Stimulated activated CD4-positive, alpha-beta T cell treated with anti-CD3 and anti-CD28 coated beads, Interleukin-1b, Interleukin-23, amount 100 ng/mL, for 1 hour (primary cell): ENCODE data around the gene PSPH.
"Not testable (repeated sequence)": the region's sequence is repeated elsewhere in the genome, so short reads cannot be mapped to it uniquely, and the experiment has no call there.

ENCODE experiments used
- DNase-seq, 2 donors: peaks; one replicate each; pipeline ENCODE4 v3.0.0-alpha.2; 2020; ENCODE audit warnings: low read depth in 2 of 2

Gene PSPH

DNA sequence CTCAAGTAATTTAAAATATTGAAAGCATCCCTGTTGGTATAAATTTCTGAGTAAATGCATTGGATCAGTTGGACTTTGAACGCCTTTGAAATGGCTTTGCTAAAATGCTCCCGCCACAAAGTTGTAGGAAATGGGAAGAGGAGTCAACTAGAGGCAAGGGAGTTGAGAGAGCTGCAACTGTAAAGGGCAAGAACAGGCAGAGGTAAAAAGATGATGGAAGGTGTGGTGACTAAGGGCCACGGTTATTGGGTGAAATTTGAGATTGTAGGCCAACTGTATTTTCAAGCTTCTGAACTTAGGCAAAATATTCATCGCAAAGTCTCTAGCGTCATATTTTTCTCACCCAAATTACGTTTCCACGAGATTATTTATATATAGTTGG lies 12.2 kb upstream of the PSPH start:
- no peak for DNase-seq

DNA sequence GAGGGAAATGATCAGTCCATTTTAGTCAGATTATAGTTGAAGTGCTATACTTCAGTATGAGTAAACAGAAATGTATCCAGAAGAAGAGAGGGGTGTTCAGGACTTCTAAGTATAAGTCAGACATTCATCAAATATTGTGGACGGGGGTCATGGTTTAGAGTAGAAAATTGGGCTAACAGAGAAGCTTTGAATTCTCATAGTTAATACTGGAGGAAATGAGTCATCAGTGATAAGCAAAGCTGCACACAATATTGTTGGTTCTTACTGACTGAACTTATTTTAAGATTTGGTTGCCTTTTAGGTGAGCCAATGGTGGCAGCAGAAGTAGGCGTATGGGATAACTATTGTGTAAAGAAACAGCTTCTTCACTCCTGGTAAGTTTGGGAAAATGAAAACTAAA lies 11.1 kb upstream of the PSPH start:
- no peak for DNase-seq

DNA sequence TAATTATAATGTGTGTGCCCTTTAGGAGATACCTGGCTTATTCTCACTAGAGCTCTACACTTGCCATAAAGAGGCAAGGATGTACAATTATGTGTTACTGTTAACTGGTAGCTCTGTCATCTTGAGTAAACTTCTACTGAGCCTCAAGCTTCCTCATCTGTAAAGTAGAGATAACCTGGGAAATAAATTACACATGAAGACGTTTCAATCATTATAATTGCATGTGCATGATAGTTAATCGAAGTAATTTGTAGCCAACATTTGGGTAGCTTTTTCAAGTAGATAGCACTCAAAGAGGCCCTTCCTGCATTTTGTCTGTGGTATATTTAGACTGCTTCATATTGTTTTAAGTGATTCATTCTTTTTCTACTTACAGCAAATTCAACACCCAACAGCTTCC lies 2.7 kb upstream of the PSPH start:
- DNase-seq, result no peak

DNA sequence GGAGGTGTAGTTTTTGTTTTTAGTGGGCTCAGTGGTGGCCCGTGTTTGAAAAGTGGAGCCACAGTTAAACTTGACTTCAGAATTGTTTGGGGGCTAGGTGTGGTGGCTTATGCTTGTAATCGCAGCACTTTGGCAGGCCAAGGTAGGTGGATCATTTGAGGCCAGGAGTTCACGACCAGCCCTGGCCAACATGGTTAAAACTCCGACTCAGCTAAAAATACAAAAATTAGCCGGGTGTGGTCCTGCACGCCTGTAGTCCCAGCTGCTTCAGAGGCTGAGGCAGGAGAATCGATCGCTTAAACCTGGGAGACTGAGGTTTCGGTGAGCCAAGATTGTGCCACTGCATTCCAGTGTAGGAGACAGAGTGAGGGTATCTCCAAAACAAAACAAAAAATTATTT lies 2.1 kb upstream of the PSPH start:
- DNase-seq, result no peak

DNA sequence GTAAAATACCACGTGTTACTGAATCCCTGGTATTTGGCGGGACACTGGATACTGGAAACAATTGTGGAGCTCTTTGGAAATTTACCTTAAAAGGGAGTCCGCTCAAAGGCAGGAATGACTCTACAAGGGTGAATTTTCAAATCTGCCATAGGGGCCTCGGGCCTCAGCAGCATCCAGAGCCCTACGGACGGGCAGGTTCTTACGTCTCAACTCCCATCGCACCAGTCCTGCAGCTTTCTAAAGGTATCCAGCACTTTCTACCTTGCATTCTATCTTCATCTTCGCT lies 248 bp downstream of the PSPH start:
- DNase-seq, result no peak

DNA sequence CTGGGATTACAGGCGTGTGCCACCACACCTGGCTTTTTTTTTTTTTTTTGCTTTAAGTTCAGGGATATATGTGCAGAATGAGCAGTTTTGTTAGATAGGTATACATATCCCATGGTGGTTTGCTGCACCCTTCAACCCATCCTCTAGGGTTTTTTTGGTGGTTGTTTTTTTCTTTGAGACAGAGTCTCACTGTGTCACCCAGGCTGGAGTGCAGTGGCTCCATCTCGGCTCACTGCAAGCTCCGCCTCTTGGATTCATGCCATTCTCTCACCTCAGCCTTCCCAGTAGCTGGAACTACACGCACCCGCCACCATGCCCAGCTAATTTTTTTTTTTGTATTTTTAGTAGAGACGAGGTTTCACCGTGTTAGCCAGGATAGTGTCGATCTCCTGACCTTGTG lies 2.5 kb downstream of the PSPH start:
- not testable (repeated sequence) for DNase-seq

DNA sequence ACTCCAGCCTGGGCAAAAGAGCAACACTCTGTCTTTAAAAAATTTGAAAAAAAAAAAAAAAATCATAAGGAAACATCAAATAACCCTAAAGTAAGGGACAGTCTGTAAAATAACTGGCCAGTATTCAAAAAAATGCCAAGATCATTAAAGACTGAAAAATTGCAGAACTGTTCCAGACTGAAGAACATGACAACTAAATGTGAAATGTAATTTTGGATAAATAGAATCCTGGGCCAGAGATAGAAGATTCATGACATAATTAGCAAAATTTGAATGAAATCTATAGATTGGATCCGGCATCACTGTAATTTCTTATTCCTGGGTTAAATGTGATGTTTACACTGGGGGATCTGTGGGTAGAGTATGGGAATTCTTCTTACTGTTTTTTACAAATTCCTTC lies 3.0 kb downstream of the PSPH start:
- DNase-seq, result no peak

DNA sequence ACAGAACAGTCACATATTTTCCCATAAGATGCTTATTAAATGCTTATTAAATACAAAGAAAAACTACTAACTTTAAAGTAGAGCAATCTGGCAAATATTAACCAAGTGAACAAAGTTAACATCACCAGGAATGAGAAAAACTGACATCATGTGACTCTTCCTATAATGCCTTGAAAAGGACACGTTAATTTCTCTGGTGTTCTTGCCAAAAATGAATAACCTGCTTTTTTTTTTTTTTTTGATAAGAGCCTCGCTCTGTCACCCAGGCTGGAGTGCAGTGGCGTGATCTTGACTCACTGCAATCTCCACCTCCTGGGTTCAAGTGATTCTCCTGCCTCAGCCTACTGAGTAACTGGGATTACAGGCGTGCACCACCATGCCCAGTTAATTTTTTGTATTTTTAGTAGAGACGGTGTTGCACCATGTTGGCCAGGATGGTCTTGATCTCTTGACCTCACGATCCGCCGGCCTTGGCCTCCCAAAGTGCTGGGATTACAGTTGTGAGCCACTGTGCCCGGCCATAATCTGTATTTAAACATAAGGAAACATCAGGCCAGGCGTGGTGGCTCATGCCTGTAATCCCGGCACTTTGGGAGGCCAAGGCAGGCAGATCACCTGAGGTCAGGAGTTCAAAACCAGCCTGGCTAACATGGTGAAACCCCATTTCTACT lies 3.7 kb downstream of the PSPH start:
- not testable (repeated sequence) for DNase-seq

DNA sequence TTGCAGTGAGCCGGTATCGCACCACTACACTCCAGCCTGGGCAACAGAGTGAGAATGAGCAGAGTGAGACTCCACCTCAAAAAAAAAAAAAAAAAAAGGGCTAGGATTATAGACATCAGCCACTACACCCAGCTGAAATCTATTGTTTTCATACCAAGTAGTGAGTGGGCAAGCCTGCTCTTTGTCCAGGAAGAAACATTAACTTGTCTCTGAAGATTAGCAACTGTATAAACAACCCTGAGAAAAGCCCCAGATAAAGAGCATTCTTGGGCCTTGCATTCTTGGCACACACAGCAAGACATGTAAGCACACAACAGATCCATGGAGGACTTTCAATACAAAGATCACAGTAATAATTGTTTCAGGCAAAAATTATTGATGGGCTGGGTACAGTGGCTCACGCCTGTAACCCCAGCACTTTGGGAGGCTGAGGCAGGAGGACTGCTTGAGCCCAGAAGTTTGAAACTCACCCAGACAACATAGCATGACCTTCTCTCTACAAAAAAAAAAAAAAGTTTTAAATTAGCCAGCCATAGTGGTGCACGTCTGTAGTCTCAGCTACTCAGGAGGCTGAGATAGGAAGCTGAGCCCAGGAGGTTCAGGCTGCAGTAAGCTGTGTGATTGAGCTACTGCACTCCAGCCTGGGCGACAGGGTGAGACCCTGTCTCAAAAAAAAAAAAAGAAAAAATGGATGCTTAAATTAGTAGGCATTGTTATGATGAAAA lies 4.4 kb downstream of the PSPH start:
- DNase-seq, result no peak

DNA sequence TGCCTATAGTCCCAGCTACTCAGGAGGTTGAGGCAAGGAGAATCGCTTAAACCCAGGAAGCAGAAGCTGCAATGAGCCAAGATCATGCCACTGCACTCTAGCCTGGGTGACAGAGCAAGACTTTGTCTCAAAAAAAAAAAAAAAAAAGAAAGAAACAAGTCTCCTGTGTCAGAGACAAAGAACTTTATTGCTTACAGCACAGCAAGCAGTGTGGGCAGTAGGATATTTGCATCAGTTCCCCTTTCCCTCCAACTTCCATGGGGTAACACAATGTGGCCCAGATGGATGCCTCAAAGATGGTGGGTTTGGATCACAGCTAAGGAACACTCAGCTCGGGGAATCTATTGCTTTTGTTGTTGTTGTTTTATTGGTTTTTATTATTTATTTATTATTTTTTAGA lies 5.5 kb downstream of the PSPH start:
- DNase-seq, result not testable (repeated sequence)

DNA sequence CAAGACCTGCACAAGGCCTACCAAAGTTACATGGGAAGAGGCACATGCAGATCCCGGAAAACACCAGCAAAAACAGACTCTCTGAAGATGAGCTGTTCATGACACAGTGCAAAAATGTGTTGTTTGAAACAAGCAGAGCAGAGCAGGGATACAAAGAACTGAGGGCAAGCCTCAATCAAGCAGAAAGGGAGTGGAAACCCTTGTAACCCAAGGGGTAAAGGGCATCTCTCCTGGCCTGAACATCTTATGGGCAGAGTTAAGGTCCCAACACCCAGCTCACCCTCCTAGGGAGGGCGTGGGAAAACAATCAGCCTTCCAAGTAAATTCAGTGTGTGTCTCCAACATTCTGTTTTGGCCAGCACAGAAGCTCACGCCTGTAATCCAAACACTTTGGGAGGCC lies 10.5 kb downstream of the PSPH start:
- DNase-seq, result no peak

DNA sequence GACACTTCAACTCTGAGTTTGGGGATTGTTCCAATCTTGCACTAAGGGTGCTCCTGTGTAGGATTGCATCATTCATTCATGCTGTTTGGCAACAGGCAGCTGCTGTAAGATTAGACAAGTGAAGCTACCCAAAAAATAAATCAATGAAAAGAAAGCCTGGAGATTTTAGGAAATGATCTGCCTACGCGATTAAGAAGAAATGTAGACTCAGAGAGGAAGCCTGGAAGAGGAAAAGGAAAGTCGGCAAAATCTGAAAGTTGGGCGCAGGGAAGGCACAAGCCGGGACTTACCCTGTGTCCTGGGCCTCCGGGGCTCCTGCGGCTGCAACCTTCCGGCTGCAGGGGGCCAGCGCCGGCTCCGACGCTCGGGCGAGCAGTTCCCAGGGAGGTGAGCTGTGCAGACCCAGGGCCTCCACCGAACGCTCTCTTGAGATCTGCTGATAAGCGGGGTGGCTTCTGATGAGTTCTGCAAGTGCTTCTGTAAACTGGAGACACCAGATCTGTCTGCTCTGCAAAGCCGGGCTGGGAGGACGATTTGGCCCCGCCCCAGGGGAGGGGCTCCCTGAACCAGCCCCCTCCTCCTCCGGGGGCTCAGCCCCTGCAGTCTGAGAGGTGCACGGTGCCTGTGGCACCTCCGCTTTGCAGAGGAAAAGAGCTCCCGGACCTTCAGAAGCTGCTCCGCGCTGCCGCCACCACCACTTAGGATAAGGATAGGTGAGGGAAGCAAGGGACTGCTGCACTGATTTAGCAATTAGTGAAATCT lies 17.4 kb downstream of the PSPH start:
- DNase-seq, result peak; percentile 25 to 59

DNA sequence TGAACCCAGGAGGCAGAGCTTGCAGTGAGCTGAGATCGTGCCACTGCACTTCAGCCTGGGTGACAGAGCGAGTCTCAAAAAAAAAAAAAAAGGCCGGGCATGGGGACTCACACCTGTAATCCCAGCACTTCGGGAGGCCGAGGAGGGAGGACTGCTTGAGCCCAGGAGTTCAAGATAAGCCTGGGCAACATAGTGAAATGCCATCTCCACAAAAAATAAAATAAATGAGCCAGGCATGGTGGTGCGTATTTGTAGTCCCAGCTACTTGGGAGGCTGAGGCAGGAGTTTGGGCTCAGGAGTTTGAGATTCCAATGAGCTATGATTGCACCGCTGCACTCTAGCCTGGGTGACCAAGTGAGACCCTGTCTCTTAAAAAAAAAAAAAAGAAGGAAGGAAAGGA lies 18.7 kb downstream of the PSPH start:
- not testable (repeated sequence) for DNase-seq

DNA sequence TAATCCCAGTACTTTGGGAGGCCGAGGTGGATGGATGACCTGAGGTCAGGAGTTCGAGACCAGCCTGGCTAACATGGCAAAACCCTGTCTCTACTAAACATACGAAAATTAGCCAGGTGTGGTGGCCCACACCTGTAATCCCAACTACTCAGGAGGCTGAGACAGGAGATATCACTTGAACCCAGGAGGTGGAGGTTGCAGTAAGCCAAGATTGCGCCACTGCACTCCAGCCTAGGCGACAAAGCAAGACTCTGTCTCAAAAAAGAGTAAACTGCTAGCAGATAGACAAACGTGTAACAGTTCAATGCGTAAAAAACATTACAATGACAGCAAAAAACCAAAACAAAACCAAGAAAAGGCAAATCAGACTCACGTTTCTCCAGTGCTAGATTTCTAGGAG lies 19.7 kb downstream of the PSPH start:
- DNase-seq, result not testable (repeated sequence)

DNA sequence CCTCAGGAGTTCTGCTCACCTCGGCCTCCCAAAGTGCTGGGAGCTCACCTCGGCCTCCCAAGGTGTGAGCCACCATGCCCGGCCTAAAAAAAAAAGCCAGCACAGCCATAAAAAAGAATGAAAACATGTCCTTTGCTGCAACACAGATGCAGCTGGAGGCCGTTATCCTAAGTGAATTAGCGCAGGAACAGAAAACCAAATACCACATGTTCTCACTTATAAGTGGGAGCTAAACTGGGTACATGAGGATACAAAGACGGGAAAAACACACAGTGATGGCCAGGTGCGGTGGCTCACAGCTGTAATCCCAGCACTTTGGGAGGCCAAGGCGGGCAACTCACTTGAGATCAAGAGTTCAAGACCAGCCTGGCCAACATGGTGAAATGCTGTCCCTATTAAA lies 20.9 kb downstream of the PSPH start:
- no peak for DNase-seq

DNA sequence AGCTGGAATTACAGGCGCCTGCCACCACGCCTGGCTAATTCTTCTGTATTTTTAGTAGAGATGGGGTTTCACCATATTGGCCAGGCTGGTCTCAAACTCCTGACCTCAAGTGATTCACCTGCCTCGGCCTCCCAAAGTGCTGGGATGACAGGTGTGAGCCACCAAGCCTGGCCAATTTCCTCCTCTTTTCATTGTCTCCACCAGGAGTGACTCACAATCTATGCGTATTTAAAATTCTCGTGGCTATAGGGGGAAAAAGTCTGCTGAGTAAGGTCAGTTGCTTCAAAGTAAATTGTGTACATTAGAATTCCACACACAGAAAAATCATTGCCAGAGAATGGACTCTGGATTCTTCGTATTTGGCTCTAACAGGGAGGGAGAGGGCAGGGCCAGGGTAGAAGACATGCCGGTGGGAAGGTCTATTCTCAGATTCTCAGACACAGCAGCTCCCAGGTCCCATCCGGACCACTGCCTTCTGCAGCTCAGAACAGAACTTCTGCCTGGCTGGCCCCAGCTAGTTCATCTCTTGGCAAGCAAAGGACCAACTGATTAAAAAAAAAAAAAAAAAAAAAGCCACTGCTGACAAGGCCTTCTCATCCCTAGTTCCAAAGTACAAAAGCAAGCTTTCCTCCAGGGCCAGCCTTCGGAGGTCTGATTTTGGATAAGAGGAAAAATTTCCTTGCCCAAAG lies 22.2 kb downstream of the PSPH start:
- no peak for DNase-seq

DNA sequence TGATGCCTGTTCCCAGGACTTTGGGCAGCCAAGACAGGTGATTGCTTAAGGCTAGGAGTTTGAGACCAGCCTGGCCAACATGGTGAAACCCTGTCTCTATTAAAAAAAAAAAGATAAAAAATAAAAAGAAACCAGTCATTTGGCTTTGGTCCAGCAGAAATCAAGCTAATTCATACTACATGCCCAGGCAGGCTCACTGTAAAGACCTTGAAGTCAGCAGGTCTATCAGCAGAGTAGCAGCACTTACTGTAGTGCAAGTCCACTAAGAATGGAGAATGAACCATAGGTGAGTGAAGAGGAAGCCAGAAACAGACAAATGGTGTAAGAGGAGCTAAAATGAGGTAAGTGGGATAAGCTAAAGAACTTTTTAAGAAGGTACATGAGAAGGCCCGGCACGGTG lies 24.7 kb downstream of the PSPH start:
- DNase-seq, result no peak

DNA sequence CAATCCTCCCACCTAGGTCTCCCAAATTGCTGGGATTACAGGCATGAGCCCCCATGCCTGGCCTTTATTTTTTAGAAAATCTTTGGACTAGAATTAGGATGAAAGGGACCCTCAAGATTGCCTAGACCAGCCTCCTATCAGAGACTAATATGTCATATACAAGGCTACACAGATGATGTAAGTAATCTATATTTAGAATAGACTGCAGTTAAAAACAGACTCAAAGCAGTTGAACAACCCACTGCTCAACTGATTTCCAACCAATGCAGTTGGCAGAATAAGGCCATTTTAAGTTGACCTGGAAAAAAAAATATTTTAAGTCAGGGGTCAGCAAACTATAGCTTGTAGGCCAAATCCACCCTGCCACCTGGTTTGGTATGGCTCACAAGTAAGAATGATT lies 27.7 kb downstream of the PSPH start:
- no peak for DNase-seq

DNA sequence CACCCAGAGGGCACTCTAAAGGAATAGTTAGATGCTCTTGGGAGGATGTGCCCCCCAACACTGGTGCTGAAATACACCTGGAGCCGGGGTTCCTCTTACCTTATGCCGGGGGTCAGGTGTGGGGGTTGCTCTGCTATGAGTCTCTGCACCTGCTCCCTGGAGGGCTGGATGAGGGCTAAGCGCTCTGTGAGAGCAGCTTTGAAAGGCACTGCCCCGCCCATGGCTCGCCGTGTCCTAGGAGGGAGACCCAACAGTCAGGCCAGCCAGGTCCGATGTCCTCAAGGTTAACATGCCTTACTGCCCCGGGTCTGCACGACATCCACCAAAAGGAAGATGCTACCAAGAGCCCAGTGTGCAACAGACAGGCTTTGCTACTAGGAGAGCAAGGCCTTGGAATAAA lies 31.7 kb downstream of the PSPH start:
- DNase-seq, result no peak

DNA sequence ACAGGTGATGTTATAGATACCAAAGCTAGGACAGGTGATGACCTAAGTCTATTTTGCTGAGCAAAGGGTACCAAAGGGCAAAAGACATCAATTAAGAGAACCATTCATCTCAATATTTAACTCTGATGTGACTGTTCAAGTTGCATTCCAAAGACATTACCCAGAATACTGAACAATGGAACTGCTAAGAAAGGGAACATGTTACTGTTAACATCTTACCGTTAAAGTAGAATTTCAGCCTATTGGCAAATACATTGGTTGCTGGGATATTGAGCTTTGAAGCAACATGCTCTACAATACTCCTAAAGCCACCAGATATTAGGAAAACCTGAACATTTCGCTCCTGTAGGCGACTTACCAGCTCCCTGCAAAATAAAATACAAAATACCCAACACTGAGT lies 34.2 kb downstream of the PSPH start:
- DNase-seq, result not testable (repeated sequence)

DNA sequence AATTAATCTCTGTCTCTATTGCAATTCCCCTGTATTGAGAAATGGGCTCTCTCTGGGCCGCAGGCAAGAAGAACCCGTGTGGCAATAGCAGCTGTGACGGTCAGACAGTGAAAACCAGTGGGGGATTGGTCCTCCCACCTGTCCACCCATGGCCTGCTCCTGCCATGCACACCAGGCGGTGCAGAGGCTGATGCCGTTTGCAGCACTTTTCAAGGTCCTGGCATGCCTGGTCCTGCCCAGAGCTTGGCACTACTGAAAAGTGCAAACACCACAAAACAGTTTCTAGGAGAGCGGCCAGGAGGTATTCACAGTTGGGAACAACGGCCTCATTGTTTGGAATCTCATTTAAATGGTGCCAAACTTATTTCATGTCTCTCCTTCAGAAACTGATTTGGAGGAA lies 41.5 kb downstream of the PSPH start:
- DNase-seq, result no peak

DNA sequence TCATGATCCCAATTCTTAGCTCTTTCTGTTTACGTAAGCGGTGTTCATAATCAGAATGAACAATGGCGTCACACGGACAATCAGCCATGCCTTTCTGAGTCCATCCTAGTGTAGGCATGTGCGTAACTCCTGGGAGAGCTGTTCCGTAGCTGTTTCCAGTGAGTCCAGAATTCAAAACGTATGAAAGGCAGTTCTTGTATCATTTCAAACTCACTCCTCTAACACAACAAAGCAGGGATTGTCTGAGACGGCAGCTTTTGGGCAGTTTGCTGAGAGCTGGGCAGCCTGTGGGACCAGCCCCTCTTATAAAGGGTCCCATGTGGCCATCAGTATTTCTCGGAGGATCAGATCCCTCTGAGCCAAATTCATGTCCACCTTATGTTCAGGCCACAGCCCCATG lies 43.4 kb downstream of the PSPH start:
- no peak for DNase-seq

DNA sequence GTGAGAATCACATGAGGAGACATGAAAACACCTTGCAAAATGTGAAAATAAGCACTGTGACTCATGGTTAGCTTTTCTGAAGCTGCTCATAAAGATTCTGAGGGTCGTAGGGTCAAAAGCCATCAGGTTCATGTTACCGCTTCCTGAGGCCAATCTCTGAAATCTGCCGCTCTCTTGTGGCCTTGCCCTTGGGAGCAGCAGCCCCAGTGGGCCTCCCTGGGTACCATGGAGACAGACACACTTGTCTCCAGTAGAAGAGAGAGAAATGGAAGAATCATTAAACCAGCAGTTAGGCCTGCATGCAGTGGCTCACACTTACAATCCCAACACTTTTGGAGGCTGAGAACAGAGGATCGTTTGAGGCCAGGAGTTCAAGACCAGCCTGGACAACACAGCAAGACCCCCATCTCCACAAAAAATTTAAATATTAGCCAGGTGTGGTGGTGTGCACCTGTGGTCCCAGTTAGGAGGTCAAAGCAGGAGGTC lies 44.0 kb downstream of the PSPH start:
- no peak for DNase-seq
